Measurements from ENCODE around the gene TENM3. TPM values are rescaled to one million over a fixed set of nuclear protein-coding genes. Genes with fewer than 3 reads are reported as not detected.

The TENM3 gene
- total and polyA plus RNA-seq, 2 donors (not counting 3 experiments of a cell fraction or from before 2014, with no cell fraction given) = 3.2 to 6.2 TPM

DNA sequence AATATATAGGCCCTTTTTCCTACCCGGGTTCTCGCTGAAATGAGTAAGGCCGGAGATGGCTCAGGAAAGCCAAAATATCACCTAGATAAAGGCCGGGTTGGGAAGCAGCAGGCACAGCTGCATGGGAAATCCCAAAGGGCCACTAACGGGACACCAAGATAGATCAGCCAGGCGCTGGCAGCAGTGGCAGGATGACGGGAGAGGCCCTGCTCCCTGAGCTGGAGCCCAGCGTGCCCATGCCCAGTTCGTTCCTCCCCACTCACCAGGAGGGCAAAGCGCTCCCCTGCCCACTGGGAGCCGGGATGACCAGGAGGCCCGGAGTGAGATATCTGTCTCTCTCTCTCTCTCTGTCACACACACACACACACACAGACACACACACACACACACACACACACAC lies 564.1 kb downstream of the TENM3 start:
- TF ChIP-seq GATA2 (IDR thresholded peaks at IDR 0.05; ENCODE audit: insufficient read depth, insufficient read length, low read depth, low read length) = no peak
- no peak for TF ChIP-seq POLR2A (IDR thresholded peaks at IDR 0.05; ENCODE audit: low read depth, low read length)
- TF ChIP-seq EZH2 (IDR thresholded peaks at IDR 0.05; ENCODE audit: borderline replicate concordance, low read depth, low read length, severe bottlenecking) = no peak
- no peak for TF ChIP-seq JUN (IDR thresholded peaks at IDR 0.05; ENCODE audit: borderline replicate concordance, insufficient read depth, insufficient read length, low read depth)
- TF ChIP-seq MAX (IDR thresholded peaks at IDR 0.05; ENCODE audit: insufficient read depth, insufficient read length) = no peak
- TF ChIP-seq FOS (IDR thresholded peaks at IDR 0.05; ENCODE audit: borderline replicate concordance, insufficient read depth, low read length) = no peak
- TF ChIP-seq MYC (IDR thresholded peaks at IDR 0.05; ENCODE audit: low read depth, low read length) = no peak
- no peak for TF ChIP-seq POLR2AphosphoS5 (IDR thresholded peaks at IDR 0.05; ENCODE audit: insufficient read depth, low read depth, low read length)
- TF ChIP-seq CTCF (IDR thresholded peaks at IDR 0.05; ENCODE audit: extremely low read depth in 1 of 2, insufficient read depth in 1 of 2, low read depth in 1 of 2, low read length in 2 of 2) = no peak
- H3K9ac ChIP-seq (replicated peaks; ENCODE audit: extremely low read depth, insufficient read depth, low read length) = no peak overlapping the region
- no peaks in the 10 kb centered on the region for H3K9me1 ChIP-seq (replicated peaks; ENCODE audit: control insufficient read depth, extremely low read depth, insufficient read depth, low read length)
- dilution Hi-C loops (cut with MboI; ENCODE audit: extremely low pct_ligation_motif_present, low sequenced_read_pairs) (no loop called here), intact Hi-C loops (cut with micrococcal nuclease) (loop anchor here (1.0 to 5.0 kb wide), 3 partner anchors 120 to 455 kb away; no protein-coding TSS in a partner anchor)
- FAIRE-seq = no peak
- no peaks in the 10 kb centered on the region for H3K79me2 ChIP-seq (ENCODE audit: control insufficient read depth, insufficient read depth, low read length)
- H3K4me2 ChIP-seq (ENCODE audit: insufficient read depth, low read length) = no peak overlapping the region
- no TSS peak for BruUV-seq (replicated peaks)
- H4K20me1 ChIP-seq (replicated peaks; ENCODE audit: control insufficient read depth, extremely low read depth, insufficient read depth, low read length) = no peaks in the 10 kb centered on the region
- no peak overlapping the region for H3K4me3 ChIP-seq (replicated peaks in 1 of 3; ENCODE audit: insufficient read depth in 1 of 3, low read depth in 1 of 3, low read length in 3 of 3)
- H3K27me3 ChIP-seq (ENCODE audit: control insufficient read depth in 2 of 2, insufficient read depth in 2 of 2, low read length in 2 of 2) = no peaks in the 10 kb centered on the region
- no peak for DNase-seq (ENCODE audit: low read depth, low spot score)
- H3K9me3 ChIP-seq (replicated peaks; ENCODE audit: control insufficient read depth, insufficient read depth, low read length) = no peaks in the 10 kb centered on the region
- H2AFZ ChIP-seq (ENCODE audit: low read depth, low read length) = peak overlapping the region; percentile 97
- CTCF ChIA-PET = interaction anchor here (0.6 to 1.8 kb wide), 12 partner anchors 11 to 1664 kb away, joined by 3 to 8 read pairs (median 4); no protein-coding TSS in a partner anchor
- POLR2A ChIA-PET = no interaction called here
- no peaks in the 10 kb centered on the region for H3K36me3 ChIP-seq (ENCODE audit: control insufficient read depth in 2 of 2, extremely low read depth in 1 of 2, insufficient read depth in 2 of 2, low read length in 2 of 2)
- H3K4me1 ChIP-seq (ENCODE audit: control insufficient read depth, extremely low read depth, insufficient read depth, low read length) = no peaks in the 10 kb centered on the region
- H3K27ac ChIP-seq (ENCODE audit: insufficient read depth, low read depth, low read length) = no peak overlapping the region
